Glomerular visceral epithelial cell (primary cell): ENCODE measurements around the gene KIAA1755.

Source experiments
- DNase-seq: peaks from one replicate; pipeline ENCODE4 v3.0.0-alpha.2; 2016; ENCODE audit errors: extremely low spot score

The KIAA1755 gene, protein sequence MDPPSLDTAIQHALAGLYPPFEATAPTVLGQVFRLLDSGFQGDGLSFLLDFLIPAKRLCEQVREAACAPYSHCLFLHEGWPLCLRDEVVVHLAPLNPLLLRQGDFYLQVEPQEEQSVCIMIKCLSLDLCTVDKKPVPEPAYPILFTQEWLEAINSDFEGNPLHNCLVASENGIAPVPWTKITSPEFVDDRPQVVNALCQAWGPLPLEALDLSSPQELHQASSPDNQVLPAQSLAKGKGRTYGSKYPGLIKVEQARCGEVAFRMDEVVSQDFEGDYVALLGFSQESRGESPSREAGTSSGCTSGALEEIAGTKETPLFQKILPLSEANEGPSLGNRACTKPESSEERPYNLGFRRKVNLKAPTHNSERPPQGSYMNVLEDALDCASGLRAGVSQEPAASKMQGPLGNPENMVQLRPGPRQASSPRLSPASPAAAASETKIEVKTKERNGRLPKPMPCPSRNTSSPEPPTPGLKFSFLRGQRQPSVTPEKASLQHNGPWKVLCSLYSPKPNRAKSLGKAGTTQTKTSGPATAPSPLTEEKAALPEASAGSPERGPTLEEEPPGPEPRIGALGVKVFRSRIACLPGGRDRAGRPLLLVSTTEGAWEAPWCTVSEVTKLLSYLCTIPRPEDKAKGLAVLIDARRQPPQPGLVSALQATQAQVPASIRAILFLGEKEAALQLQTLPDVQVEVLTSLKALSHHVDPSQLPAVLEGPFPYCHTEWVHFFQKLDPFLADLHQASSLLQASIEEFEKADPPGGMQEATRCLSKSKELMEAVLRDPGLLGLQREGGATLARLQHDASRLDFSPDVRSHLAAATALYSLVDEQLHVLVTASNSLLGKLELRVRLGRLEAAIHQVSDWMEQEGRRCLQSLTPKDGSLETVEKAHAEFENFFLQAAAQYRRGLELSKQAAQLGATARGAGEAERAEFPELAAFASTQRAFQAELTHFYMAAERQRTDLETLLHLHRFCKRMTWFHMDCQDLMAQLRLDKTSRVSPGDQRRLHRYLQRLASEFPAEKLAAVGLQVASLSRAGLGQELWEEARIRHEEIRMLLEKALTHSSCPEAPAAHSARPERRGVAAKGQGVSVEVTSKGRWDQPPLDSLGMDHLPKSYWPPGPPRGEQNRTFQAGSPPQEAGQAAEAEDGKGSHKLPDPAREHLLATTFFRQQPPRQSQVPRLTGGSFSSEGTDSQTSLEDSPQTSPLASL

DNA sequence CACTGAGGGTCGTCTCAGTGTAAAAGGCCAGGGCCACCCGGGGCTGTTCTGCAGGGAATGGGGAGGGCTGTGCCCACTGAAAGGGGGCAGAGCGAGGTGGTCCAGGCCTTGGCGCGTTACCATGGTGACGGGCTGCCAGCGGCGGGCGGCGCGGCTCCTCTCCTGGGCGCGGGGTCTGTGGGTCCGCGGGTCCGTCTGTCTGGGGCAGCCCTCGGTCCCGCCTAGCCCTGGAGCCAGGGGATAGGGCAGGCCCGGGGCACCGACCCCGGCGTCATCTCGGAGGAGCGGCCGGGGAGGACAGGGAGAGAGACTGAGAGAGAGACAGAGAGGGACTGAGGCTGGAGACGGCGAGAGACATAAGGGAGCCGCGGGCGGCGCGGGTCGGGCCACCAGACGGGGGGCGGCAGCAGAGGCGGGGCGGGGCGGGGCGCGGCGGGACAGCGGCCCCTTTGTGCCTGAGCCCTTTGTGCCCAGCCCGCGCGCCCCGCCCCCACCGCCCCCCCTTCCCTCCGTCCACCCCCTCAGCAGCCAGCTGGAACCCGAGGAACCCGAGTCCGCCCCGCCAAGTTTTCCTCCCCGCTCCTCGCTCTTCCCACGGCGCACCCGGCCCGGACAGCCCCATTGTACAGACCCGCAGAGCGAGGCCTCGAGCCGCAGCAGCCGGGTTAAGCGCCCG lies at the start of gene KIAA1755:
Gene KIAA1755, minus strand, starts transcription at position 358 of the 676 bp plus-strand sequence. Its CDS starts 235 bp downstream, at position 123.
- no peak for DNase-seq

DNA sequence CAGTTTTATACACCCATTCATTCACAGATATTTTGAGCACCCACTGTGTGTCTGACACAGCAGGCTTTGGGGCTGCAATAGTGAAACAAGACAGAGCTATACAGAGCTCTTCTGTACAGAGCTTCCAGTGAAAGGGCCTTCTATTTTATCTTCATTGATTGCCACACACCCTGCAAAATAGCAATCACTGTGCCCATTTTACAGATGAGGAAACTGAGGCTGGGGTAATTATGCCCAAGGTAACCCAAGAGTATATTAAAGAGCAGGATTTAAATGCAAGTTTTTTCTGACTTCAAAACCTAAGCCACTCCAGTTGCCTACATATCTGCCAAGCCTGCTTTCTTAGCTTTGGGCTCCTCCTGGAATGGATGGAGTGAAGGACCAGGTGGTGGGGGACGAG lies 47.9 kb upstream of the KIAA1755 start:
- no peak for DNase-seq

DNA sequence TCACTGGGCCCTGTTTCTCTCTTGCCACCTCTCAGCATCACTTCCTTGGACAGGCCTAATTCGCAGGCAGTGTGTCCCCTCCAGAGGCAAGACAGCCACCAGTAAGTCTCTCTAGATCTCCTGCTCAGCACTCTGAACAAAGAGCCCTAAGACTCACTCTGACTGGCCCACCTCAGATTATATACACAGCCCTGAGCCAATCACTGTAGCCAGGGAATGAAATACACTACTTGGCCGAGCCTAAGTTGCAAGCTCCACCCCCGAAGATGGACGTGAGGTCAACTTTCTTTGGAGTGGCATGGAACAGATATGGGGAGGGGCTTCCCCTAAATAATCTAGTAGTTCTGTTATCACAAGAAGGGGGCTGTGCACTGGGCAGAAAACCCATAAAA lies 47.5 kb upstream of the KIAA1755 start:
- DNase-seq = no peak

DNA sequence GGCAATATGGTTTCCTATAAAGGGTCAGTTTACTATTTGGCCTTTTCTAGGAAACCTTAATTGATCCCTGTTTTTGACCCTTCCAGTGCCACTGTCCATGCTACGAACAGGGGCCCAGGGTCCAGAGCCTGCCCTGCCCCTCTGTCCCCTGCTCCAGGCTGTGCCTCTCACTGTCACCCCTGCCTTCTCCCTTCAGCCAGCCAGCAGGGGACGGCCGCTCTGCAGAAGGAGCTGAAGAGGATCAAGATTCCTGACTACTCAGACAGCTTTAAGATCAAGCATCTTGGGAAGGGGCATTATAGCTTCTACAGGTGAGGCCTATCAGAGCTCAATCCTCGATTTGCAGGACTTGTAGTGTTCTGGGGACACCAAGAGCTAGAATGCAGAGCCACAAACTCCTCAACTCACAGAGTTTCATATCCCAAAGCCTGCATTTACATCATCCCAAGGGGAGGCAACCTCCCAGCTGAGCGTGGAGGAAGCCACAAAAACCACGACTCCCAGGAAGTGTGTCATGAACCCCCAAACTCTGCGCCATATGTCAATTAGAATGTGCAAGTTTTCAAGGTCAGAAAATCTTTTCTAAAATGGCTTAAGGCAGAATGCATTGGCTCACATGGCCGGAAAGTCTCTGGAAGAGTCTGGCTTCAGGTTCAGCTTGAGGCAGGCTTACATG lies 47.0 kb upstream of the KIAA1755 start:
- DNase-seq = peak; percentile 50

DNA sequence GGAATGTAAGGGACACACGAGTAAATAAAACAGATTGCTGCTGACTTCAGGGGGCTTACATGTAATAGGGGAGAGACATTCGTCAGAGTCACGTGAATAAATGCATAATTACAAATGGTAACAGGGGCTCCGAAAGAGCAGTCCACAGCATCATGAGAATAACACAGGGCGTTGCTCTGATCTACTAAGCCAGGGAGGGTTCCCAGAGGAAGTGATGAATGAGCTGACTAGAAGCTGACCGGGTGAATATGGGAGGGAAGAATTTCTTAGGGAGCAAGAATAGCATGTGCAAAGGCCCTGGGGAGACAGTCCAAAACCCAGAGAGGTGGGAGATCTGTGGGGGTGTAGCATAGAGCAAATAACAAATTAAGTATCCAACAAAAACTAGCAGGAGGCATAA lies 45.8 kb upstream of the KIAA1755 start:
- no peak for DNase-seq

DNA sequence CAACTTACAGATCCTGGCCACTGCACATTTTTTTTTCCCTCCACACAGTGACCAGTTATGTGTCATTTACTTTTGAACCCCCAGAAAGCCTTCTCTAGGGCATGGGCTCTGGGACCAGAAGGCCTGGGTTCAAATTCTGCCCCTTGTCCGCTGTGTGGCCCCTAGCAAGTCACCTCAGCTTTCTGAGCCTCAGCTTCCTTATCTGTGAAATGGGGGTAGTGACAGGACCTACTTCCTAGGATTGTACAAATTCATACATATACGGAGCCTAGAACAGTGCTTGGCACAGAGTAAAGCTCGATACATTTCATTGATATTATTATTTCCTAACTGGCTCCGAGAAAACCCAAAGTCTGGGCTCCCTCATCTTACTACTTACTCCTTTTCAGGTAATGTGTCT lies 45.0 kb upstream of the KIAA1755 start:
- no peak for DNase-seq

DNA sequence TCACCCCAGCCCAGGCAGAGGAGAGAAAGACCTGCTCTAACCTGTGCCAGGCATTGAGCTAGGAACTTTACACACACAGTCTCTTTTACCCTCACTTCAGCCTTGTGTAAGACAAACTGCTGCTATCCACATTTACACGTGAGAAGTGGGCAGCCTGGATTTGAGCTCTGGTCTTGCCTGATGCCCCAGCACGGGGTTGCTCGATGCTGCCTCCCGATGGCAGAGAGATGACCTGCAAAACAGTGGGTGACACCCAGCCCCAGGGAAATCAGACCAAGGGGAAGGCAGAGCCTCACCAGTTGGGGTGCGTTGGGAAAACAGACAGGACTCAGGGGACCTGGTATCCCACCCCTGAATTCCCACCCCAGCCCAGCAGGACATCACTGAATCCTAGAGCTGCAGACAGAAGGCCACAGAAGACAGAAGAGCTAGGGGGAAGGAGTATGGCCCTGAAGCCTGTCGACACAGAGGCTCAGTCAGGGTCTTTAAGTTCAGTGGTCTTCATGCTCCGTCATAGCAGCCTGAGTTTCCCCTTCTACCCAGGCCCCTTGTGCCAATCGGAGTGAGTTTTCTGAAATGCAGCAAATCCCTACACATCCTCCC lies 44.4 kb upstream of the KIAA1755 start:
- peak; percentile 39 for DNase-seq

DNA sequence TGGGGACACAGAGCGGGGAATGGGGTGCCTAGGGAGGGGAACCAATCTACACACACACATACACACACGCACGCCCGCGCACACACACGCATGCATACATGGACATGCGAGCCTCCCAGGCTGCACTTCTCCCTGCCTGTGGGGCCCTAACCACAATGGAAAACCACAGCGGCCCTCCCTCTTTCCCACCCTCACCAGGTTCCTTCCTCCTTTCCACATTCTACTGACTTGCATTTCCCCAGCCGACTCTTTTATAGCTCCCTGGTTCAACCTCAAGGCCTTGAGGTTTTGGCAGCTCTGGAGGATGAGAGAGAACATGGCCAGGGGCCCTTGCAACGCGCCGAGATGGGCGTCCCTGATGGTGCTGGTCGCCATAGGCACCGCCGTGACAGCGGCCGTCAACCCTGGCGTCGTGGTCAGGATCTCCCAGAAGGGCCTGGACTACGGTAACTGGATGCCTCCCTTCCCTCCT lies 43.4 kb upstream of the KIAA1755 start, which contains the start of gene BPI:
Gene BPI, plus strand, starts transcription at position 249 of the 472 bp plus-strand sequence. Its CDS starts 68 bp downstream, at position 317.
- peak; percentile 28 for DNase-seq

DNA sequence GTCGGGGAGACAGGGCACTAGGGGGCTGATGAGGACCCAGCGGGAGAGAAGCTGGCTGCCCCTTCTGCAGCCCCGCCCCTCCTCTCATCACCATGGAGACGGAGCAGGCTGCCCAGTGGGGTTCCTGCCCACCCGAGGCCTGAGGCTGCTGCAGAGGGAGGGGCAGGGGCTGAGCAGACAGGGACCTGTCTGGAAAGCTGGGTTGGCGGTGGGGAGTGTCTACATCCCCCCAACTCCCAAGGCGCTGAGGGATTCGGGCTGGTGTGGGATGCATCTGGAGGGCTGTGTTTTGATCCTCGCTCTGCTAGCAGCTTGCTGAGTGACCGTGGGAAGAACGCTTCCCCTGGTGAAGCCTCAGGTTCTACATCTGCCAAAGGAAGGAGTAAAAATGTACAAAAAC lies 42.3 kb upstream of the KIAA1755 start:
- DNase-seq = no peak

DNA sequence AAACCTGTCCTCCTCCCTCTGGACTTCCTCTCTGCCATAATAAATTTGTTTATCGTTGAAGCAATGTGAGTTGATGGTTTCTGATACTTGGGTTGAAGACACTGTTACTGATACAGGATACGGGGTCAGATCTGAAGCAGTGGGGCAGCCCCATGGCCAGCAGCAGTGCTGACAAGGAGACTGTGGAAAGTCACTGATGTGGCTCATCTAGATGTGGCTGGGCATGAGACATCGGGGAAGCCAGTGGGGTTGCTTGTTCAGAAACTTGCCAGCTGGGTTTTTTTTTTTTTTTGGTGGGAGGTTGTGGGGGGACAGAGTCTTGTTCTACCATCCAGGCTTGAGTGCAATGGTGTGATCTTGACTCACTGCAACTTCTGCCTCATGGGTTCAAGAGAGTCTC lies 40.8 kb upstream of the KIAA1755 start:
- no peak for DNase-seq

DNA sequence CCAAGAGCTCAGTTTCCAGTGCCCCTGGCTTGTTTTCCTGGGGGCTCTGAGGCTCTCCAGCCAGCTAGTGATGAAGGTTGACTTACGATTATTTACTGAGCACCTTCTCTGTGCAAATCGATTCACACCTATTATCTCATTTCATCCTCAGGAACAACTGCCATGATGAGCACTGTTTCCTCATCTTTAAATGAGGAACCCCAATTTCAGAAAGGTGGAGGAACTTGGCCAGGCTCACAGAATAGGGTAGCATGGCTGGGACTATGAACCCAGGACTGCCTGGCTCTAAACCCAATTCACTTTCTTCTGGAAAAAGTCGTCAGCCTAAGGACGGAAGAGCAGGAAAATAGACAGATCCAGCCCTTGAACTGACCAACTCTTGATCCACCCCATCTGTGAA lies 39.9 kb upstream of the KIAA1755 start:
- DNase-seq = no peak

DNA sequence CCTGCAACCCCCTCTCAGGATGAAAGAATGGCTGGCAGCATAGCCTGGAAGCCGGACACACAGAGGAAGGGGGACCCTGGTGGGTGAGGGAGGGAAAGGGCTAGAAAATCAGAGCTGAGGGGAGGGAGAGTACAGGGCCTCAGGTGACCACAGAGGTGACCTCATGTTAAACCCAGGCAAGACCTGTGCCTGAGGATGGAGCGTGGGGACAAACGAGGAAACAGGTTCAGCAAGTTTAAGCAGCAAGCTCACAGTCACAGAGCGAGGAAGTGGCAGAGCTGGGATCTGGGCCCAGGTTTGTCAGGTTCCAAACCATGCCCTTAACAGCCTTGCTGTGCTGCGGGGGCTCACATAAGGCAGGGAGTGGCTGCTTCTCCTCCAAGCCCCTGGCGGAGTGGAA lies 39.4 kb upstream of the KIAA1755 start:
- DNase-seq = no peak

DNA sequence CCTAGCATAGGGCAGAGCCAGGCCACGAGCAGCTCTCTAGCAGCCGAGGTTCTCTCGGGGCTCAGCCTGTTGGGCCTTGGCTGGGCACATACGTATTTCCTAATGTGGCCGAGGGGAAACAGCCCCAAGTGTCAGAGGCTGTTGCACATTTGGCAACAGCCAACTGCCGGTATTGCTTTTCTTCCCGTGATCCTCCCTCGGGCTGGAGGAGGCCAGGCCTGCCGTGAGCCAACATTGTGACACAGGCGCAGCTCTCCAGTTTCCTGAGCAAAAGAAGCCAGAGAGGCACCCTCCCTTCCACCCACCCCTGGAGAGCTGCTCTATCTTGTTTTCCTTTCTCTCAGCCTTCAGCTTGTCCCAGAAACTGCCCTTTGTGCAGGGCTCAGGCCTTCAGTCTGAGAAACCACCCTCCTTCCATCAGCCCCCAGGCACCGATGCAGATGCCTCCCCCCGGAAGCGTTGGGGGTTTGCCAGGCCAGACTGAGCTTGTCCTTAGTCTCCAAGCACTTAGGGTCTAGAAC lies 38.3 kb upstream of the KIAA1755 start:
- no peak for DNase-seq

DNA sequence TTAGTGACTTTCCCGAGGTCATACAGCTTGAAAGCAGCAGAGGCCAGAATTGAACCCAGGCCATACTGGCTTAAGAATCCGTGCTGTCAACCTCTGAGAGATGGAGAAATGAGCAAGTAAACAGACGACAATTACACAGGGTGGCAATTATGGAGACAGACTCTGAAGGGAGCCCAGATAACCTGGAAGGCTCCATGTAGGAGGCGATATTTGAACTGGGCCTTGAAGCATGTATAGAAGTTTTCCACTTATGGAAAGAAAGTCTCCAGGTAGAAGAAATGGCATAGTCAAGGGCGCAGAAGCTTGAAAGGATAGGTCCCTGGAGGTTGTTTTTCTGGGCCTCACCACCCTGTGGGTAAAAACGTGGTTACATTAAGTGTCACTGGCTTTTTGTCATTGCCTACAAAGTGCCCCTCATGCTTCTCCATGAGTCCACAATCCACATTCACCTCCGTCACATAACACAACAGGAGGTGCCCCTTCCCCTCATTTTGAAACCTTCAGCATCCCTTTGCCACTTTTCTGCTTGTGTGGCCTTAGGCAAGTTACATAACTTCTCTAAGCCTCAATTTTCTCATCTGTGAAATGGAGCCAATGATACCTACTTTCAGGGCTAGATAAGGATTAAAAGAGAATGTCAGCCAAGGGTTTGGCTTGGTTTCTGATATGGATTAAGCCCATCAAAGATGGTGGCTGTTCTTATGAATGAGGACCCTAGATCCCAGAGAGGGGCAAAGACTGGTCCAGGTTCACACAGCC lies 37.6 kb upstream of the KIAA1755 start:
- DNase-seq = no peak

DNA sequence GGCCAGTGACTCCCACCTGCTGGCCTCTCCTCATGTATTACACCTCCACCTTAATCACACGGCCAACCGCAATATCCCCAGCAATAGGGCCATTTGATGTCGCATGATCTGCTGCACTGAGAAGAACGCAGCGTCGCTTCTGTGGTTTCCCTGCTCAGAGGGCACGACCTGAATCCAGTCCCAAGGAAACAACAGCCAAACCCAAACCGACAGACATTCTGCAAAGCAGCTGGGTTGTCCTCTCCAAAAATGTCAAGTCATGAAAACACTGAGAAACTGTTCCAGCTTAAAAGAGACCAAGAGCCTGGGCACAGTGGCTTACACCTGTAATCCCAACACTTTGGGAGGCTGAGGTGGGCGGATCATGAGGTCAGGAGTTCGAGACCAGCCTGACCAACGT lies 35.9 kb upstream of the KIAA1755 start:
- DNase-seq = no peak

DNA sequence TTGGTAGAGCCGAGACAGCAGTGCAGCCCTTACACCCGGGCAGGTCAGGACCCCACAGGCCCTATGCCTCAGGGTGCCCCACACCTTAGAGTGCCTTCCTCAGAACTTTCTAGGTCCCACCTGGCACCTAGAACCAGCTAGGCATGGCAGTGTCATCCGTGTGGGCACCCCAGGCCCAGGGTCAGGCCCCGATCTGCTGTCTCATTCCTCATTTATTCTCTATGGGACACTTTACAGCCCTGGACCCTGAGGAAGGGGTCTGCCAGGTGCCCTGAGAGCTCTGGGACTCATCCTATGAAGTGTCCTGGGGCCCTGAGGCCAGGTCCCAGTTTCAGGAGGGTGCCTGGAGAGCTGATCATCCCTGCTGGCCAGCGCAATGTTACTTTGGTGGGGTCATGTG lies 35.3 kb upstream of the KIAA1755 start:
- DNase-seq = no peak

DNA sequence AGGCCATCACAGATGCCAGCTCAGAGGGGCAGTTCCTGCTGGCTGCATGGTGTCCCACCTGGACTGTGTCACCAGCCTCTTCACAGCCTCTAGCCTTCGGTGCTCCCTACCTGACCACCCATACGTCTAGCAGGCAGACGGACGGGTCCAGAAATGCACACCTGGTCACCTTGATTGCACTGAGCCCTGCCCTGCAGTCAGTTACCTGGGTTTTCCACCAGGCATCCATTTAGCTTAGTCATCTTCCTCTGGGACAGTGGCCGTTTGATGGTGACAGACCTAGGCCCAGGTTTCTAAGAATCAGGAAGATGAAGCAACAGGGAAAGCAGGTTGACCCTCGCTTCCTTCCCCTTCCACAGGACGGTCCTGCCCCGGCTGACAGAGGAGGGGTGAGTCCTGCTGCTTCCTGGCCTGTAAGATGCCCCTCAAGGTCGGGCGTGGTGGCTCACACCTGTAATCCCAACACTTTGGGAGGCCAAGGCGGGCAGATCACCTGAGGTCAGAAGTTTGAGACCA lies 33.6 kb upstream of the KIAA1755 start:
- DNase-seq = no peak

DNA sequence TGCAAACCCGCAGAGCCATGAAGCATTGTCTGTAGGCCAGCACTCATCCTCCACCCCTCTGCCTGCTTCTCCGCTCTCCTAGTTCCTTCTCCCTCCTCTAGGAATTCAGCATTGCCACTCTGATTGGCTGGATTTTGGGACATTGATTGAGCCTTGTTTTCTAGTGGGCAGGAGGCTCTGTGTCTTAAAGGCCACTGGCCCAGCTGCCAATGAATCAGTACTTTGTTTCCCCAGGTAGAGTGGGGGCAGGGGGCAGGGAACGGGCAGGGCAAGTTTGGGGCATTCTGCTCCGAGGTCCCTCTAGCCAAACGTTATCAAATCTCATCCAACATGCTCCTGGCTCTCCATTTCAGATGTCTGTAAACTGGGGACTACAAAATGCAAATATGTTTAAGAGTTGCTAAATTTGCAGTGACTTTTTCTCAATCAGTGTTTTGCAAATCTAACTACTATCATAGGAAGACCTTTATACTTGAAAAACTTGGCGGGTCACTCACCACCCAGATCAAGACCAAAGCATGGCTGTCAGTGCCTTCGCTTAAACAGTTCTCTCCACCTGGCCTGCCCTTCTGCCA lies 33.0 kb upstream of the KIAA1755 start:
- DNase-seq = no peak

DNA sequence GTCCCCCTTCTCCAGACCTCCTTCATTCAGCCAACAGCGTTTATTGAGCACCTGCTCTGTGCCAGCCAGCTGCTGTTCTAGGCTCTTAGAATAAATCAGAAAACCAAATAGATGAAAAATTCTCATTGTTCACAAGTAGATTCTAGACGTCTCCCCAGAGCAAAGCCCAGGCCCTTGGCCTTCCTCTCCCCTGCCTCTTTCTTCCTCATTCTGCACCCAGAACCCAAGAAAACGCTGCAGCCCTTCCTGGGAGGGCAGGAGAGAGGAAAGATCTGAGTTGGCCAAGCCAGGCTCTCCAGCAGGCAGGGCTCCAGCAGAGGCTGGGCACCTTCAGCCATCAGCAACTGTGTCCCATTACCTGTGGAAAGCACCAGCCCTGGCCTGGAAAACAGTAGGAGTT lies 31.4 kb upstream of the KIAA1755 start:
- no peak for DNase-seq
